ENCODE results near the gene ACVR1B.

Gene ACVR1B

GRCh38 chr12:51907856-51908425 lies 43.6 kb upstream of the ACVR1B start:
- no peak for DNase-seq
- Histone ChIP-seq H3K9ac (ENCODE audit: low read length) (no peak overlapping the region), H3K27me3 (replicated peaks; ENCODE audit: insufficient read depth, low read length) (peaks cover 14% of the 10 kb centered on the region), H3K36me3 (replicated peaks; ENCODE audit: insufficient read depth, low read length) (no peaks in the 10 kb centered on the region), H3K9me3 (replicated peaks; ENCODE audit: insufficient read depth, low read length) (no peaks in the 10 kb centered on the region), H3K9me2 (replicated peaks; ENCODE audit: insufficient read depth, low read length) (no peaks in the 10 kb centered on the region), H3K4me1 (ENCODE audit: low read length) (no peaks in the 10 kb centered on the region), H3K4me3 (ENCODE audit: low read length) (no peak overlapping the region), H3K79me2 (ENCODE audit: low read length) (no peaks in the 10 kb centered on the region), H3K4me2 (ENCODE audit: low read depth, low read length) (no peak overlapping the region), H3F3A (ENCODE audit: insufficient read depth, low read length) (no peaks in the 10 kb centered on the region), H2AFZ (ENCODE audit: low read length) (no peak overlapping the region), H4K20me1 (ENCODE audit: insufficient read depth, low read length) (no peaks in the 10 kb centered on the region), H3K27ac (ENCODE audit: low read length) (no peak overlapping the region)
- TF ChIP-seq EZH2 (optimal IDR thresholded peaks at IDR 0.05; ENCODE audit: low read depth, low read length): no peak

GRCh38 chr12:51908876-51909592 lies 42.5 kb upstream of the ACVR1B start:
- no peaks in the 10 kb centered on the region for H4K20me1 ChIP-seq (ENCODE audit: insufficient read depth, low read length)
- no peak overlapping the region for H2AFZ ChIP-seq (ENCODE audit: low read length)
- no peak overlapping the region for H3K4me2 ChIP-seq (ENCODE audit: low read depth, low read length)
- H3K4me3 ChIP-seq (ENCODE audit: low read length): no peak overlapping the region
- TF ChIP-seq CTCF (IDR thresholded peaks at IDR 0.05; ENCODE audit: low read length) (no peak), EZH2 (optimal IDR thresholded peaks at IDR 0.05; ENCODE audit: low read depth, low read length) (no peak), EZH2phosphoT487 (IDR thresholded peaks at IDR 0.05; ENCODE audit: low read length) (no peak)
- no peaks in the 10 kb centered on the region for H3K9me3 ChIP-seq (replicated peaks; ENCODE audit: insufficient read depth, low read length)
- peaks cover 14% of the 10 kb centered on the region for H3K27me3 ChIP-seq (replicated peaks; ENCODE audit: insufficient read depth, low read length)
- no peak overlapping the region for H3K9ac ChIP-seq (ENCODE audit: low read length)
- no peak for DNase-seq
- no peaks in the 10 kb centered on the region for H3K79me2 ChIP-seq (ENCODE audit: low read length)
- no peak overlapping the region for H3K27ac ChIP-seq (ENCODE audit: low read length)
- no peaks in the 10 kb centered on the region for H3K36me3 ChIP-seq (replicated peaks; ENCODE audit: insufficient read depth, low read length)
- H3K9me2 ChIP-seq (replicated peaks; ENCODE audit: insufficient read depth, low read length): no peaks in the 10 kb centered on the region
- no peaks in the 10 kb centered on the region for H3F3A ChIP-seq (ENCODE audit: insufficient read depth, low read length)
- H3K4me1 ChIP-seq (ENCODE audit: low read length): no peaks in the 10 kb centered on the region

- no peak overlapping the region for H3K9ac ChIP-seq (ENCODE audit: low read length)
- no peak overlapping the region for H3K4me2 ChIP-seq (ENCODE audit: low read depth, low read length)
- no peaks in the 10 kb centered on the region for H3K36me3 ChIP-seq (replicated peaks; ENCODE audit: insufficient read depth, low read length)
- H3K4me3 ChIP-seq (ENCODE audit: low read length): no peak overlapping the region
- no peaks in the 10 kb centered on the region for H3K9me3 ChIP-seq (replicated peaks; ENCODE audit: insufficient read depth, low read length)
- peaks cover 14% of the 10 kb centered on the region for H3K27me3 ChIP-seq (replicated peaks; ENCODE audit: insufficient read depth, low read length)
- no peaks in the 10 kb centered on the region for H3K79me2 ChIP-seq (ENCODE audit: low read length)
- H4K20me1 ChIP-seq (ENCODE audit: insufficient read depth, low read length): no peaks in the 10 kb centered on the region
- H3K4me1 ChIP-seq (ENCODE audit: low read length): no peaks in the 10 kb centered on the region
- no peak overlapping the region for H3K27ac ChIP-seq (ENCODE audit: low read length)
- H3K9me2 ChIP-seq (replicated peaks; ENCODE audit: insufficient read depth, low read length): no peaks in the 10 kb centered on the region
- no peak overlapping the region for H2AFZ ChIP-seq (ENCODE audit: low read length)
- no peak for DNase-seq
- TF ChIP-seq EZH2 (optimal IDR thresholded peaks at IDR 0.05; ENCODE audit: low read depth, low read length) (no peak), CTCF (IDR thresholded peaks at IDR 0.05; ENCODE audit: low read length) (no peak), EZH2phosphoT487 (IDR thresholded peaks at IDR 0.05; ENCODE audit: low read length) (no peak)
- no peaks in the 10 kb centered on the region for H3F3A ChIP-seq (ENCODE audit: insufficient read depth, low read length)
Observed at GRCh38 chr12:51910168-51910567, 41.3 kb upstream of the ACVR1B start.

- no peak overlapping the region for H3K9ac ChIP-seq (ENCODE audit: low read length)
- no peak for TF ChIP-seq EZH2 (optimal IDR thresholded peaks at IDR 0.05; ENCODE audit: low read depth, low read length)
- no peak for TF ChIP-seq CTCF (IDR thresholded peaks at IDR 0.05; ENCODE audit: low read length)
- no peak for TF ChIP-seq EZH2phosphoT487 (IDR thresholded peaks at IDR 0.05; ENCODE audit: low read length)
- no peak for DNase-seq
- peaks cover 14% of the 10 kb centered on the region for H3K27me3 ChIP-seq (replicated peaks; ENCODE audit: insufficient read depth, low read length)
- no peaks in the 10 kb centered on the region for H3K79me2 ChIP-seq (ENCODE audit: low read length)
- H3K9me2 ChIP-seq (replicated peaks; ENCODE audit: insufficient read depth, low read length): no peaks in the 10 kb centered on the region
- H3K9me3 ChIP-seq (replicated peaks; ENCODE audit: insufficient read depth, low read length): no peaks in the 10 kb centered on the region
- no peaks in the 10 kb centered on the region for H3K4me1 ChIP-seq (ENCODE audit: low read length)
- no peak overlapping the region for H3K4me2 ChIP-seq (ENCODE audit: low read depth, low read length)
- H3K4me3 ChIP-seq (ENCODE audit: low read length): no peak overlapping the region
- no peaks in the 10 kb centered on the region for H3F3A ChIP-seq (ENCODE audit: insufficient read depth, low read length)
- no peaks in the 10 kb centered on the region for H3K36me3 ChIP-seq (replicated peaks; ENCODE audit: insufficient read depth, low read length)
- H2AFZ ChIP-seq (ENCODE audit: low read length): no peak overlapping the region
- no peaks in the 10 kb centered on the region for H4K20me1 ChIP-seq (ENCODE audit: insufficient read depth, low read length)
- no peak overlapping the region for H3K27ac ChIP-seq (ENCODE audit: low read length)
Observed at GRCh38 chr12:51910691-51911090, 40.8 kb upstream of the ACVR1B start.

Measured in MM.1S (cell line).